ENCODE data around the gene CCDC183. TPM values are rescaled to one million over a fixed set of nuclear protein-coding genes. Genes with fewer than 3 reads are reported as not detected.

CCDC183 gene
- polyA plus RNA-seq, 1 donor (not counting 4 experiments of a cell fraction or from before 2014, with no cell fraction given) = 0.03 TPM

GRCh38 chr9:136803551-136804508, 7.7 kb downstream of the CCDC183 start:
- Histone ChIP-seq H3K79me2 (ENCODE audit: control insufficient read depth, insufficient read depth, low read length) (peaks cover 9% of the 10 kb centered on the region), H4K20me1 (ENCODE audit: control insufficient read depth, extremely low read depth, insufficient read depth, low read length) (no peaks in the 10 kb centered on the region), H3K9ac (ENCODE audit: control insufficient read depth, extremely low read depth, insufficient read depth, low read length) (no peak overlapping the region), H3K4me3 (ENCODE audit: control insufficient read depth in 2 of 3, extremely low read depth in 1 of 3, insufficient read depth in 2 of 3, low read depth in 1 of 3, low read length in 3 of 3) (no peak overlapping the region), H3K4me2 (ENCODE audit: control insufficient read depth, extremely low read depth, insufficient read depth, low read depth, low read length) (no peak overlapping the region), H3K27me3 (ENCODE audit: control insufficient read depth, extremely low read depth, insufficient read depth, low read length) (peaks cover 10% of the 10 kb centered on the region), H2AFZ (ENCODE audit: control insufficient read depth, low read length) (no peak overlapping the region), H3K9me3 (ENCODE audit: control insufficient read depth, low read depth, low read length) (no peaks in the 10 kb centered on the region), H3K4me1 (ENCODE audit: control insufficient read depth, extremely low read depth, insufficient read depth, low read length) (peaks cover 26% of the 10 kb centered on the region), H3K36me3 (ENCODE audit: control insufficient read depth in 2 of 2, extremely low read depth in 1 of 2, insufficient read depth in 2 of 2, low read length in 2 of 2) (no peaks in the 10 kb centered on the region), H3K9me1 (ENCODE audit: control insufficient read depth, extremely low read depth, insufficient read depth, low read length) (no peaks in the 10 kb centered on the region), H3K27ac (ENCODE audit: control insufficient read depth, insufficient read depth, low read length) (no peak overlapping the region)
- dilution Hi-C loops (cut with MboI; ENCODE audit: extremely low pct_ligation_motif_present, low sequenced_read_pairs) = loop anchor here (25.0 kb wide), 1 partner anchor 133 kb away; the partner anchor contains the start of genes C8G and FBXW5
- FAIRE-seq (no peak), DNase-seq (ENCODE audit: low read depth, low spot score) (no peak)
- TF ChIP-seq CTCF (optimal IDR thresholded peaks at IDR 0.05 in 1 of 3, IDR thresholded peaks at IDR 0.05 in 1 of 3, conservative IDR thresholded peaks at IDR 0.05 in 1 of 3; ENCODE audit: extremely low read depth in 1 of 3, insufficient read depth in 2 of 3, low read length in 3 of 3) = no peak

DNA sequence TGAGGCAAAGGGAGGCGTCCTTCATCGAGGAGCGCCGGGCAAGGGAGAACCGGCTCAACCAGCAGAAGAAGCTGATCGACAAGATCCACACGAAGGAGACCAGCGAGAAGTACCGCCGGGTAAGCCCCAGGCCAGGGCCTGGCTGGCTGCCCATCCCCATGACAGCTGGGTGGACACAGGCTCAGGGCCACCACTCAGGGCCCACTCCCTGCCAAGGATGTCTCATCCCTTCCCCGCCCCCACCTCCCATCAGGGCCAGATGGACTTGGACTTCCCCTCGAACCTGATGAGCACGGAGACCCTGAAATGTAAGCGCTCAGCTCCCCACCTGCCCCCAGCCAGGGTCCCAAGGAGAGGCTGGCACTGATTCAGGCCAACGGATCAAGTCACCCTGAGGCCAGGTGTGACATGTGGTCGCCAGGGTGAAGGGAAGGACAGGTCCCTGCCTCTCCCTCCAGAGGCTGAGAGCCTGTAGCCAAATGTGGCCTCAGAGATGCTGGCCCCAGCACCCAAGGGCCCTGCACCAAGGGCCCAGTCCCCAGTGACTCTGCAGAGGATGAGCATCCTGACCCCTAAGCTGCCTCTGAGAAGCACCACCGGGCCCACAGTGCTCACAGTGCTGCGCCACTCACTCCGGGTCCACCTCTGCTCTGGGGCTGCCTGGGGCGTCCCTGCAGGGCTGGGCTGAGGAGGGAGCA, 8.5 kb downstream of the CCDC183 start:
- no peak for FAIRE-seq
- no peak for DNase-seq (ENCODE audit: low read depth, low spot score)
- dilution Hi-C loops (cut with MboI; ENCODE audit: extremely low pct_ligation_motif_present, low sequenced_read_pairs) = loop anchor here (25.0 kb wide), 1 partner anchor 133 kb away; the partner anchor contains the start of genes C8G and FBXW5
- Histone ChIP-seq H3K27ac (ENCODE audit: control insufficient read depth, insufficient read depth, low read length) (no peak overlapping the region), H4K20me1 (ENCODE audit: control insufficient read depth, extremely low read depth, insufficient read depth, low read length) (no peaks in the 10 kb centered on the region), H3K4me1 (ENCODE audit: control insufficient read depth, extremely low read depth, insufficient read depth, low read length) (peaks cover 22% of the 10 kb centered on the region), H3K79me2 (ENCODE audit: control insufficient read depth, insufficient read depth, low read length) (peaks cover 17% of the 10 kb centered on the region), H3K9me1 (ENCODE audit: control insufficient read depth, extremely low read depth, insufficient read depth, low read length) (no peaks in the 10 kb centered on the region), H3K36me3 (ENCODE audit: control insufficient read depth in 2 of 2, extremely low read depth in 1 of 2, insufficient read depth in 2 of 2, low read length in 2 of 2) (no peaks in the 10 kb centered on the region), H2AFZ (ENCODE audit: control insufficient read depth, low read length) (no peak overlapping the region), H3K4me2 (ENCODE audit: control insufficient read depth, extremely low read depth, insufficient read depth, low read depth, low read length) (no peak overlapping the region), H3K9me3 (ENCODE audit: control insufficient read depth, low read depth, low read length) (no peaks in the 10 kb centered on the region), H3K9ac (ENCODE audit: control insufficient read depth, extremely low read depth, insufficient read depth, low read length) (no peak overlapping the region), H3K4me3 (ENCODE audit: control insufficient read depth in 2 of 3, extremely low read depth in 1 of 3, insufficient read depth in 2 of 3, low read depth in 1 of 3, low read length in 3 of 3) (no peak overlapping the region), H3K27me3 (ENCODE audit: control insufficient read depth, extremely low read depth, insufficient read depth, low read length) (peaks cover 2% of the 10 kb centered on the region)
- no peak for TF ChIP-seq EZH2 (IDR thresholded peaks at IDR 0.05; ENCODE audit: low read length)
- no peak for TF ChIP-seq CTCF (optimal IDR thresholded peaks at IDR 0.05 in 1 of 3, IDR thresholded peaks at IDR 0.05 in 1 of 3, conservative IDR thresholded peaks at IDR 0.05 in 1 of 3; ENCODE audit: extremely low read depth in 1 of 3, insufficient read depth in 2 of 3, low read length in 3 of 3)
